Measurements from ENCODE around the gene METTL22. TPM values are rescaled to one million over a fixed set of nuclear protein-coding genes. Genes with fewer than 3 reads are reported as not detected.

METTL22 gene
- total and polyA plus RNA-seq, 2 experiments from 2014 or later: 17.6 to 19.7 TPM

GRCh38 chr16:8639694-8640093 is 18.2 kb downstream of the METTL22 start:
- Histone ChIP-seq H3K27ac (no peak overlapping the region), H3K36me3 (replicated peaks; ENCODE audit: insufficient read depth, low read depth) (no peaks in the 10 kb centered on the region), H3K4me2 (no peak overlapping the region), H3K9me2 (replicated peaks; ENCODE audit: insufficient read depth) (no peaks in the 10 kb centered on the region), H3K27me3 (no peaks in the 10 kb centered on the region), H4K20me1 (ENCODE audit: insufficient read depth, poor library complexity, severe bottlenecking) (no peaks in the 10 kb centered on the region), H2AFZ (no peak overlapping the region), H3K4me1 (ENCODE audit: insufficient read depth) (no peaks in the 10 kb centered on the region), H3K4me3 (no peak overlapping the region), H3K9me3 (ENCODE audit: low read depth) (no peaks in the 10 kb centered on the region), H3K79me2 (no peaks in the 10 kb centered on the region)
- whole genome bisulfite sequencing (ENCODE audit: low lambda C conversion rate, missing lambda C conversion rate): 87% methylated on average over 11 of the region's 13 CpGs
- DNase-seq (ENCODE audit: low spot score): no peak
- TF ChIP-seq EZH2phosphoT487 (IDR thresholded peaks at IDR 0.05; ENCODE audit: low read depth, severe bottlenecking, unreplicated experiment) (no peak), EZH2 (IDR thresholded peaks at IDR 0.05; ENCODE audit: borderline replicate concordance) (no peak)
- TF ChIP-seq, protein P1, sequence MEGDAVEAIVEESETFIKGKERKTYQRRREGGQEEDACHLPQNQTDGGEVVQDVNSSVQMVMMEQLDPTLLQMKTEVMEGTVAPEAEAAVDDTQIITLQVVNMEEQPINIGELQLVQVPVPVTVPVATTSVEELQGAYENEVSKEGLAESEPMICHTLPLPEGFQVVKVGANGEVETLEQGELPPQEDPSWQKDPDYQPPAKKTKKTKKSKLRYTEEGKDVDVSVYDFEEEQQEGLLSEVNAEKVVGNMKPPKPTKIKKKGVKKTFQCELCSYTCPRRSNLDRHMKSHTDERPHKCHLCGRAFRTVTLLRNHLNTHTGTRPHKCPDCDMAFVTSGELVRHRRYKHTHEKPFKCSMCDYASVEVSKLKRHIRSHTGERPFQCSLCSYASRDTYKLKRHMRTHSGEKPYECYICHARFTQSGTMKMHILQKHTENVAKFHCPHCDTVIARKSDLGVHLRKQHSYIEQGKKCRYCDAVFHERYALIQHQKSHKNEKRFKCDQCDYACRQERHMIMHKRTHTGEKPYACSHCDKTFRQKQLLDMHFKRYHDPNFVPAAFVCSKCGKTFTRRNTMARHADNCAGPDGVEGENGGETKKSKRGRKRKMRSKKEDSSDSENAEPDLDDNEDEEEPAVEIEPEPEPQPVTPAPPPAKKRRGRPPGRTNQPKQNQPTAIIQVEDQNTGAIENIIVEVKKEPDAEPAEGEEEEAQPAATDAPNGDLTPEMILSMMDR (IDR thresholded peaks at IDR 0.05; ENCODE audit: poor library complexity): no peak

- DNase-seq (ENCODE audit: low spot score): no peak
- H3K79me2 ChIP-seq: no peaks in the 10 kb centered on the region
- H3K36me3 ChIP-seq (replicated peaks; ENCODE audit: insufficient read depth, low read depth): no peaks in the 10 kb centered on the region
- 76% methylated on average over 9 of the region's 9 CpGs for WGBS (ENCODE audit: low lambda C conversion rate, missing lambda C conversion rate)
- no peak for TF ChIP-seq EZH2phosphoT487 (IDR thresholded peaks at IDR 0.05; ENCODE audit: low read depth, severe bottlenecking, unreplicated experiment)
- TF ChIP-seq, protein P1 (IDR thresholded peaks at IDR 0.05; ENCODE audit: poor library complexity): no peak
- no peak for TF ChIP-seq EZH2 (IDR thresholded peaks at IDR 0.05; ENCODE audit: borderline replicate concordance)
- H3K27ac ChIP-seq: no peak overlapping the region
- no peaks in the 10 kb centered on the region for H3K4me1 ChIP-seq (ENCODE audit: insufficient read depth)
- no peak overlapping the region for H3K4me2 ChIP-seq
- H4K20me1 ChIP-seq (ENCODE audit: insufficient read depth, poor library complexity, severe bottlenecking): no peaks in the 10 kb centered on the region
- H3K9me2 ChIP-seq (replicated peaks; ENCODE audit: insufficient read depth): no peaks in the 10 kb centered on the region
- no peak overlapping the region for H3K4me3 ChIP-seq
- H3K9me3 ChIP-seq (ENCODE audit: low read depth): no peaks in the 10 kb centered on the region
- H2AFZ ChIP-seq: no peak overlapping the region
- no peaks in the 10 kb centered on the region for H3K27me3 ChIP-seq
These were observed 20.2 kb downstream of the METTL22 start for GRCh38 chr16:8641671-8642070.

- H3K4me1 ChIP-seq (ENCODE audit: insufficient read depth): no peaks in the 10 kb centered on the region
- H4K20me1 ChIP-seq (ENCODE audit: insufficient read depth, poor library complexity, severe bottlenecking): no peaks in the 10 kb centered on the region
- no peaks in the 10 kb centered on the region for H3K27me3 ChIP-seq
- no peaks in the 10 kb centered on the region for H3K9me3 ChIP-seq (ENCODE audit: low read depth)
- H3K36me3 ChIP-seq (replicated peaks; ENCODE audit: insufficient read depth, low read depth): no peaks in the 10 kb centered on the region
- H3K79me2 ChIP-seq: no peaks in the 10 kb centered on the region
- no peak overlapping the region for H3K4me3 ChIP-seq
- no peak for TF ChIP-seq EZH2 (IDR thresholded peaks at IDR 0.05; ENCODE audit: borderline replicate concordance)
- no peak for TF ChIP-seq EZH2phosphoT487 (IDR thresholded peaks at IDR 0.05; ENCODE audit: low read depth, severe bottlenecking, unreplicated experiment)
- TF ChIP-seq, protein P1 (IDR thresholded peaks at IDR 0.05; ENCODE audit: poor library complexity): no peak
- no peak for DNase-seq (ENCODE audit: low spot score)
- WGBS (ENCODE audit: low lambda C conversion rate, missing lambda C conversion rate): 89% methylated on average over 16 of the region's 16 CpGs
- no peak overlapping the region for H3K27ac ChIP-seq
- H2AFZ ChIP-seq: no peak overlapping the region
- no peaks in the 10 kb centered on the region for H3K9me2 ChIP-seq (replicated peaks; ENCODE audit: insufficient read depth)
- H3K4me2 ChIP-seq: no peak overlapping the region
These were observed 20.6 kb downstream of the METTL22 start for GRCh38 chr16:8642146-8642545.

All from hepatocyte (in vitro differentiated cells).